ENCODE measurements around the gene CCDC192.

CCDC192 gene

GRCh38 chr5:127909066-127909465 is 205.9 kb downstream of the CCDC192 start:
- peak; percentile 96 for ATAC-seq
- TF ChIP-seq OSR1 (CRISPR knock-in tag; IDR thresholded peaks at IDR 0.05) (no peak), PPARA (CRISPR knock-in tag; IDR thresholded peaks at IDR 0.05; ENCODE audit: borderline replicate concordance) (no peak), ZC3H10 (CRISPR knock-in tag; IDR thresholded peaks at IDR 0.05) (no peak)

GRCh38 chr5:127909821-127910220 is 206.6 kb downstream of the CCDC192 start:
- no peak for TF ChIP-seq TOX (CRISPR knock-in tag; IDR thresholded peaks at IDR 0.05; ENCODE audit: borderline replicate concordance)
- TF ChIP-seq ZFP30 (CRISPR knock-in tag; IDR thresholded peaks at IDR 0.05) = no peak
- no peak for TF ChIP-seq ZNF8 (CRISPR knock-in tag; IDR thresholded peaks at IDR 0.05)
- no peak for TF ChIP-seq BACH2 (CRISPR knock-in tag; IDR thresholded peaks at IDR 0.05; ENCODE audit: borderline replicate concordance)
- TF ChIP-seq ZFP3 (CRISPR knock-in tag; IDR thresholded peaks at IDR 0.05) = no peak
- TF ChIP-seq PPARA (CRISPR knock-in tag; IDR thresholded peaks at IDR 0.05; ENCODE audit: borderline replicate concordance) = no peak
- TF ChIP-seq CSDC2 (CRISPR knock-in tag; IDR thresholded peaks at IDR 0.05) = no peak
- no peak for TF ChIP-seq TCF4 (CRISPR knock-in tag; IDR thresholded peaks at IDR 0.05; ENCODE audit: borderline replicate concordance)
- no peak for TF ChIP-seq ISL1 (CRISPR knock-in tag; IDR thresholded peaks at IDR 0.05)
- TF ChIP-seq RARB (CRISPR knock-in tag; IDR thresholded peaks at IDR 0.05) = no peak
- no peak for TF ChIP-seq ZNF565 (CRISPR knock-in tag; conservative IDR thresholded peaks at IDR 0.05; ENCODE audit: low read depth)
- TF ChIP-seq ZC3H10 (CRISPR knock-in tag; IDR thresholded peaks at IDR 0.05) = no peak
- TF ChIP-seq ZNF70 (CRISPR knock-in tag; IDR thresholded peaks at IDR 0.05) = no peak
- TF ChIP-seq CSRNP3 (CRISPR knock-in tag; IDR thresholded peaks at IDR 0.05) = no peak
- no peak for TF ChIP-seq SNAI2 (CRISPR knock-in tag; IDR thresholded peaks at IDR 0.05)
- TF ChIP-seq TSHZ2 (CRISPR knock-in tag; IDR thresholded peaks at IDR 0.05) = no peak
- TF ChIP-seq ESRRG (CRISPR knock-in tag; IDR thresholded peaks at IDR 0.05) = no peak
- no peak for TF ChIP-seq PATZ1 (CRISPR knock-in tag; IDR thresholded peaks at IDR 0.05; ENCODE audit: borderline replicate concordance)
- TF ChIP-seq POU6F1 (CRISPR knock-in tag; IDR thresholded peaks at IDR 0.05; ENCODE audit: borderline replicate concordance, low read depth) = no peak
- TF ChIP-seq GLIS3 (CRISPR knock-in tag; IDR thresholded peaks at IDR 0.05) = no peak
- no peak for ATAC-seq

- ATAC-seq = no peak
- TF ChIP-seq CREB5 (CRISPR knock-in tag; IDR thresholded peaks at IDR 0.05; ENCODE audit: low read depth) (no peak), TSHZ2 (CRISPR knock-in tag; IDR thresholded peaks at IDR 0.05) (no peak), ZFP30 (CRISPR knock-in tag; IDR thresholded peaks at IDR 0.05) (no peak), CSRNP3 (CRISPR knock-in tag; IDR thresholded peaks at IDR 0.05) (no peak)
Measured at GRCh38 chr5:127910307-127910956, 207.2 kb downstream of the CCDC192 start.

All from SK-N-SH treated with all-trans-retinoic acid at 6 μM for 48 hours (cell line).